ENCODE measurements around the gene KLHL13.
"Not testable (repeated sequence)": the region's sequence is repeated elsewhere in the genome, so short reads cannot be mapped to it uniquely, and the experiment has no call there.

- TF ChIP-seq EZH2 (IDR thresholded peaks at IDR 0.05; ENCODE audit: borderline replicate concordance, low read length) = not testable (repeated sequence)
- TF ChIP-seq, protein P1, sequence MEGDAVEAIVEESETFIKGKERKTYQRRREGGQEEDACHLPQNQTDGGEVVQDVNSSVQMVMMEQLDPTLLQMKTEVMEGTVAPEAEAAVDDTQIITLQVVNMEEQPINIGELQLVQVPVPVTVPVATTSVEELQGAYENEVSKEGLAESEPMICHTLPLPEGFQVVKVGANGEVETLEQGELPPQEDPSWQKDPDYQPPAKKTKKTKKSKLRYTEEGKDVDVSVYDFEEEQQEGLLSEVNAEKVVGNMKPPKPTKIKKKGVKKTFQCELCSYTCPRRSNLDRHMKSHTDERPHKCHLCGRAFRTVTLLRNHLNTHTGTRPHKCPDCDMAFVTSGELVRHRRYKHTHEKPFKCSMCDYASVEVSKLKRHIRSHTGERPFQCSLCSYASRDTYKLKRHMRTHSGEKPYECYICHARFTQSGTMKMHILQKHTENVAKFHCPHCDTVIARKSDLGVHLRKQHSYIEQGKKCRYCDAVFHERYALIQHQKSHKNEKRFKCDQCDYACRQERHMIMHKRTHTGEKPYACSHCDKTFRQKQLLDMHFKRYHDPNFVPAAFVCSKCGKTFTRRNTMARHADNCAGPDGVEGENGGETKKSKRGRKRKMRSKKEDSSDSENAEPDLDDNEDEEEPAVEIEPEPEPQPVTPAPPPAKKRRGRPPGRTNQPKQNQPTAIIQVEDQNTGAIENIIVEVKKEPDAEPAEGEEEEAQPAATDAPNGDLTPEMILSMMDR (IDR thresholded peaks at IDR 0.05; ENCODE audit: low read length) = not testable (repeated sequence)
Observed at GRCh38 chrX:117939296-117939695, 177.3 kb downstream of the KLHL13 start.

Data from OCI-LY1 (cell line).